Right atrium auricular region (tissue), 2 donors: Measurements from ENCODE around the gene ICAM3. TPM values are rescaled to one million over a fixed set of nuclear protein-coding genes. Genes with fewer than 3 reads are reported as not detected.

Experiments used
- DNase-seq: peaks from one replicate; pipeline ENCODE4 v3.0.0-alpha.2; 2019; ENCODE audit warnings: low spot score
- H3K27ac ChIP-seq, 2 donors: fragments of 200-600 bp; sonication (generic); 1 replicate in 1 of 2; 2 replicates in 1 of 2; pipeline ENCODE4 v1.5.1; 2016 to 2019
- H3K27me3 ChIP-seq, 2 donors: fragments of 200-600 bp; sonication (generic); one replicate each; pipeline versions ENCODE4 v1.5.1 to v1.6.0; 2017 to 2019
- H3K36me3 ChIP-seq: fragments of 200-600 bp; sonication (generic); one replicate; pipeline ENCODE4 v1.5.1; 2016
- H3K4me1 ChIP-seq, 2 donors: fragments of 200-600 bp; sonication (generic); one replicate each; pipeline versions ENCODE4 v1.5.1 to v1.6.0; 2017 to 2019
- H3K4me3 ChIP-seq, 2 donors: fragments of 200-600 bp; sonication (generic); 1 replicate in 1 of 2; 2 replicates in 1 of 2; pipeline ENCODE4 v1.5.1; 2017 to 2019; ENCODE audit warnings: mild to moderate bottlenecking in 1 of 2, moderate library complexity in 1 of 2
- H3K9me3 ChIP-seq, 2 donors: fragments of 200-600 bp; sonication (generic); one replicate each; pipeline ENCODE4 v1.5.1; 2019
- CTCF ChIP-seq, 2 donors: fragments of 200-600 bp; sonication (generic); IDR thresholded peaks; one replicate each; pipeline ENCODE4 v1.5.1; 2019; ENCODE audit warnings: antibody characterized with exemption in 2 of 2
- total RNA-seq, 2 donors: library from RNA; depleted of rRNA; stranded (reverse); fragments of >200 nt; gene quantifications; one replicate each; pipeline ENCODE4 v1.1.0, GENCODE V29; 2016

ICAM3 gene
- total RNA-seq, 2 donors from 2014 or later, result 5.3 to 7.1 TPM

- Histone ChIP-seq H3K4me1 (peaks cover 0 to 14% of the 10 kb centered on the region in 2 donors), H3K9me3 (no peaks in the 10 kb centered on the region), H3K27me3 (no peaks in the 10 kb centered on the region), H3K36me3 (peaks cover 64% of the 10 kb centered on the region), H3K27ac (no peak overlapping the region), H3K4me3 (no peak overlapping the region)
- no peak for TF ChIP-seq CTCF (IDR thresholded peaks at IDR 0.05)
- DNase-seq, result no peak
Measured at GRCh38 chr19:10317857-10318462, 21.5 kb downstream of the ICAM3 start.

- no peak for TF ChIP-seq CTCF (IDR thresholded peaks at IDR 0.05)
- Histone ChIP-seq H3K36me3 (peaks cover 57% of the 10 kb centered on the region), H3K4me3 (no peak overlapping the region), H3K9me3 (no peaks in the 10 kb centered on the region), H3K4me1 (peaks cover 0 to 14% of the 10 kb centered on the region in 2 donors), H3K27ac (no peak overlapping the region), H3K27me3 (no peaks in the 10 kb centered on the region)
- no peak for DNase-seq
Measured at GRCh38 chr19:10317045-10317856, 22.2 kb downstream of the ICAM3 start.

- no peak overlapping the region for H3K4me3 ChIP-seq
- no peak overlapping the region for H3K27ac ChIP-seq
- no peak for TF ChIP-seq CTCF (IDR thresholded peaks at IDR 0.05)
- peaks cover 49% of the 10 kb centered on the region for H3K36me3 ChIP-seq
- H3K4me1 ChIP-seq, result peaks cover 0 to 14% of the 10 kb centered on the region in 2 donors
- no peaks in the 10 kb centered on the region for H3K27me3 ChIP-seq
- DNase-seq, result no peak
- no peaks in the 10 kb centered on the region for H3K9me3 ChIP-seq
Measured at GRCh38 chr19:10316229-10317044, 23.0 kb downstream of the ICAM3 start.

- no peaks in the 10 kb centered on the region for H3K9me3 ChIP-seq
- H3K4me1 ChIP-seq, result peaks cover 0 to 14% of the 10 kb centered on the region in 2 donors
- no peak for TF ChIP-seq CTCF (IDR thresholded peaks at IDR 0.05)
- H3K4me3 ChIP-seq, result peak within 1 kb of the TSS; percentile 83
- H3K36me3 ChIP-seq, result peaks cover 41% of the 10 kb centered on the region
- peak; percentile 82 for DNase-seq
- H3K27ac ChIP-seq, result peak within 1 kb of the TSS; percentile 67 to 76
- H3K27me3 ChIP-seq, result no peaks in the 10 kb centered on the region
Measured at GRCh38 chr19:10315335-10316214, 23.8 kb downstream of the ICAM3 start, which contains the start of gene FDX2. TSS of gene FDX2 (minus strand) at chr19:10316015. CDS start at chr19:10315996, 19 bp downstream.

- no peaks in the 10 kb centered on the region for H3K27me3 ChIP-seq
- H3K9me3 ChIP-seq, result no peaks in the 10 kb centered on the region
- no peaks in the 10 kb centered on the region for H3K4me1 ChIP-seq
- DNase-seq, result no peak
- TF ChIP-seq CTCF (IDR thresholded peaks at IDR 0.05), result no peak
- H3K27ac ChIP-seq, result no peak within 1 kb of the TSS
- H3K36me3 ChIP-seq, result no peaks in the 10 kb centered on the region
- no peak within 1 kb of the TSS for H3K4me3 ChIP-seq
Measured at GRCh38 chr19:10309423-10309822, 30.0 kb downstream of the ICAM3 start, which contains the start of gene ZGLP1. TSS of gene ZGLP1 (minus strand) at chr19:10309815.
